ENCODE measurements around the gene CMKLR1. TPM values are rescaled to one million over a fixed set of nuclear protein-coding genes. Genes with fewer than 3 reads are reported as not detected.
A peak's percentile ranks its signal among the peaks of the same experiment; 100 is the strongest.

The CMKLR1 gene
- total and polyA plus RNA-seq, 10 of the 15 experiments (the other 5 are each of a cell fraction or from before 2014, with no cell fraction given) = 13.8 to 52.3 (median 26.2) TPM

DNA sequence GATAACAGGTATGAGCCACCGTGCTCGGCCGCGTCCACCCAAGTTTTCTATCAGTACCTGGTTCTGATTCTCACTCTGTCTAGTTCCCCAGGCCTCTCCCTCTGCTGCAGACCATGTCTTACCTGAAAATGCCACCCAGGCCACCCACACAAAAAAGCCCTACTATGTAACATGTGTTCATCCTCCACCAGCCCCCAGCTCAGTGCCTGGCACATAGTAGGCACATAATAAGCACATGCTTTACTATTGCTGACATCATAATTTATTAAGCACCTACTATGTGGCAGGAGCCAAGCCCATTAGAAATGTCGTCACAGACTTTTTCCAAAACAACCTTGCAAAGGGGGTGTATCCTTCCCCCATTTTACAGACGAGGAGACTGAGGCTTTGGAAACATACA lies 37.8 kb downstream of the CMKLR1 start:
- intact Hi-C loops (cut with micrococcal nuclease; ENCODE audit: unreplicated experiment) (no loop called here), in situ Hi-C loops (cut with MboI) (no loop called here)
- ChIA-PET SMC1A (ENCODE audit: uncharacterized antibody, unreplicated experiment) (interaction anchor here (0.8 to 1.3 kb wide), 2 partner anchors 13 to 34 kb away, joined by 3 to 4 read pairs; no protein-coding TSS in a partner anchor), CTCF (interaction anchor here (1.0 kb wide), 1 partner anchor 194 kb away, joined by 3 read pairs; no protein-coding TSS in a partner anchor), RAD21 (ENCODE audit: unreplicated experiment) (no interaction called here), POLR2A (interaction anchor here (0.7 kb wide), 1 partner anchor 80 kb away, joined by 8 read pairs; no protein-coding TSS in a partner anchor)
- Histone ChIP-seq H3K4me3 (no peak overlapping the region), H3K4me2 (ENCODE audit: control insufficient read depth, insufficient read depth) (no peak overlapping the region), H2AFZ (ENCODE audit: control insufficient read depth, low read depth, low read length) (no peak overlapping the region), H3K9me3 (replicated peaks; ENCODE audit: control insufficient read depth, insufficient read depth, low read length) (peaks cover 4% of the 10 kb centered on the region; the same call in 1 of the 3 replicates), H3K9ac (ENCODE audit: control insufficient read depth, insufficient read depth, low read length) (no peak overlapping the region), H3K36me3 (ENCODE audit: control insufficient read depth in 2 of 2, insufficient read depth in 2 of 2, low read length in 1 of 2) (peaks cover 0 to 6% of the 10 kb centered on the region in 2 experiments; a peak in 1 of 4 replicates), H4K20me1 (ENCODE audit: control insufficient read depth, insufficient read depth) (no peaks in the 10 kb centered on the region; the same call in 1 of the 2 replicates), H3K27me3 (replicated peaks in 1 of 2; ENCODE audit: control insufficient read depth in 2 of 2, insufficient read depth in 2 of 2, low read length in 1 of 2) (no peaks in the 10 kb centered on the region), H3K27ac (ENCODE audit: control insufficient read depth, insufficient read depth) (no peak overlapping the region), H3K79me2 (ENCODE audit: control insufficient read depth, insufficient read depth, low read length) (peaks cover 2% of the 10 kb centered on the region), H3K4me1 (ENCODE audit: control insufficient read depth, insufficient read depth, low read length) (peaks cover 63% of the 10 kb centered on the region)
- 73% methylated on average over 6 of the region's 6 CpGs for WGBS (ENCODE audit: insufficient coverage, insufficient replicate concordance, low lambda C conversion rate, missing lambda C conversion rate)
- TF ChIP-seq IRF4 (IDR thresholded peaks at IDR 0.05; ENCODE audit: low read depth, low read length) (no peak), DPF2 (IDR thresholded peaks at IDR 0.05) (peak; percentile 56; the same call in 1 of the 2 replicates), MYC (IDR thresholded peaks at IDR 0.05; ENCODE audit: insufficient read depth, insufficient read length, insufficient replicate concordance, low read length, severe bottlenecking) (no peak), YY1 (IDR thresholded peaks at IDR 0.05; ENCODE audit: low read depth, low read length) (no peak), SMAD5 (IDR thresholded peaks at IDR 0.05; ENCODE audit: low read depth) (no peak), SUZ12 (IDR thresholded peaks at IDR 0.05; ENCODE audit: unreplicated experiment) (no peak), PAX5 (IDR thresholded peaks at IDR 0.05; ENCODE audit: borderline replicate concordance, low read depth, low read length) (no peak)
- no peak for ATAC-seq
- FAIRE-seq = no peak
- no peak for DNase-seq (ENCODE audit: low read depth, low spot score)
- BruUV-seq (replicated peaks) = no TSS peak
